Measurements from ENCODE around the gene DNAJB8.

Gene DNAJB8

GRCh38 chr3:128482666-128483656 lies 16.3 kb upstream of the DNAJB8 start:
- no peak for DNase-seq

GRCh38 chr3:128482175-128482574 lies 15.5 kb upstream of the DNAJB8 start:
- no peak for DNase-seq

- DNase-seq = no peak
Observed at GRCh38 chr3:128481438-128481942, 14.8 kb upstream of the DNAJB8 start.

- DNase-seq = no peak
Observed at GRCh38 chr3:128480717-128481437, 14.2 kb upstream of the DNAJB8 start.

GRCh38 chr3:128480278-128480677 lies 13.6 kb upstream of the DNAJB8 start:
- no peak for DNase-seq

- DNase-seq = no peak
Observed at GRCh38 chr3:128479558-128480086, 12.9 kb upstream of the DNAJB8 start.

GRCh38 chr3:128478576-128479506 lies 12.2 kb upstream of the DNAJB8 start:
- no peak for DNase-seq

- DNase-seq = no peak
Observed at GRCh38 chr3:128476659-128477058, 10.0 kb upstream of the DNAJB8 start.

GRCh38 chr3:128475355-128475754 lies 8.7 kb upstream of the DNAJB8 start:
- no peak for DNase-seq

- no peak for DNase-seq
Observed at GRCh38 chr3:128473737-128474136, 7.0 kb upstream of the DNAJB8 start.

GRCh38 chr3:128473180-128473519 lies 6.5 kb upstream of the DNAJB8 start:
- no peak for DNase-seq

GRCh38 chr3:128472449-128473179 lies 5.9 kb upstream of the DNAJB8 start:
- DNase-seq = no peak

- DNase-seq = no peak
Observed at GRCh38 chr3:128471720-128472119, 5.0 kb upstream of the DNAJB8 start.

GRCh38 chr3:128471110-128471509 lies 4.4 kb upstream of the DNAJB8 start:
- no peak for DNase-seq

- no peak for DNase-seq
Observed at GRCh38 chr3:128470134-128470899, 3.6 kb upstream of the DNAJB8 start.

- no peak for DNase-seq
Observed at GRCh38 chr3:128469556-128469955, 2.9 kb upstream of the DNAJB8 start.

- no peak for DNase-seq
Observed at GRCh38 chr3:128468791-128469527, 2.3 kb upstream of the DNAJB8 start.

GRCh38 chr3:128468285-128468790 lies 1.6 kb upstream of the DNAJB8 start:
- DNase-seq = no peak

GRCh38 chr3:128464702-128465101 lies 2.0 kb downstream of the DNAJB8 start:
- no peak for DNase-seq

GRCh38 chr3:128464188-128464587 lies 2.5 kb downstream of the DNAJB8 start:
- DNase-seq = no peak
